ELR (cell line): ENCODE data around the gene XPOT.

Experiments used
- DNase-seq: peaks from one replicate; pipeline ENCODE4 v3.0.0-alpha.2; 2015; ENCODE audit warnings: low read depth

XPOT gene

GRCh38 chr12:64418209-64418608 is 14.0 kb downstream of the XPOT start:
- no peak for DNase-seq

GRCh38 chr12:64419696-64420095 is 15.5 kb downstream of the XPOT start:
- DNase-seq, result no peak

- DNase-seq, result no peak
Measured at GRCh38 chr12:64427988-64428387, 23.8 kb downstream of the XPOT start.

- DNase-seq, result no peak
Measured at GRCh38 chr12:64428956-64429355, 24.8 kb downstream of the XPOT start.

GRCh38 chr12:64430886-64431285 is 26.7 kb downstream of the XPOT start:
- no peak for DNase-seq

GRCh38 chr12:64431791-64432190 is 27.6 kb downstream of the XPOT start:
- DNase-seq, result no peak

- DNase-seq, result peak; percentile 15
Measured at GRCh38 chr12:64433915-64434314, 29.7 kb downstream of the XPOT start.

- no peak for DNase-seq
Measured at GRCh38 chr12:64440100-64440499, 35.9 kb downstream of the XPOT start.

GRCh38 chr12:64445490-64445889 is 41.3 kb downstream of the XPOT start:
- no peak for DNase-seq

- no peak for DNase-seq
Measured at GRCh38 chr12:64446295-64446694, 42.1 kb downstream of the XPOT start.

GRCh38 chr12:64450057-64450640 is 46.0 kb downstream of the XPOT start:
- peak; percentile 14 for DNase-seq

- peak; percentile 36 for DNase-seq
Measured at GRCh38 chr12:64450711-64451486, 46.7 kb downstream of the XPOT start.

- peak; percentile 89 for DNase-seq
Measured at GRCh38 chr12:64451687-64452558, 47.7 kb downstream of the XPOT start, which contains the start of gene TBK1. TBK1 (plus strand) TSS chr12:64452120; CDS start chr12:64455871, 3,751 bp downstream.

- peak; percentile 89 for DNase-seq
Measured at GRCh38 chr12:64452559-64453329, 48.6 kb downstream of the XPOT start.

GRCh38 chr12:64455506-64455905 is 51.3 kb downstream of the XPOT start:
- DNase-seq, result no peak

- DNase-seq, result no peak
Measured at GRCh38 chr12:64456119-64456518, 51.9 kb downstream of the XPOT start.

- peak; percentile 32 for DNase-seq
Measured at GRCh38 chr12:64457032-64457431, 52.8 kb downstream of the XPOT start.

GRCh38 chr12:64457466-64457865 is 53.3 kb downstream of the XPOT start:
- DNase-seq, result no peak

- DNase-seq, result no peak
Measured at GRCh38 chr12:64457923-64458322, 53.7 kb downstream of the XPOT start.

- DNase-seq, result no peak
Measured at GRCh38 chr12:64459394-64459891, 55.3 kb downstream of the XPOT start.

GRCh38 chr12:64461634-64462414 is 57.6 kb downstream of the XPOT start:
- peak; percentile 69 for DNase-seq
